Endodermal cell (in vitro differentiated cells): ENCODE data around the gene CHMP4B. TPM values are rescaled to one million over a fixed set of nuclear protein-coding genes. Genes with fewer than 3 reads are reported as not detected.

ENCODE experiments used
- DNase-seq: peaks from one replicate; pipeline ENCODE4 v3.0.0-alpha.2; 2017
- H3K27ac ChIP-seq: 2 replicates; pipeline ENCODE4 v1.5.1; 2013; ENCODE audit warnings: mild to moderate bottlenecking, low read depth, low read length, moderate library complexity
- H3K27me3 ChIP-seq: 2 replicates; pipeline ENCODE4 v1.6.1; 2013; ENCODE audit warnings: mild to moderate bottlenecking, low read length, moderate library complexity; ENCODE audit not compliant: insufficient read depth, control insufficient read depth, poor library complexity, severe bottlenecking
- H3K36me3 ChIP-seq: 2 replicates; pipeline ENCODE4 v1.7.0; 2013; ENCODE audit warnings: mild to moderate bottlenecking, low read length, moderate library complexity; ENCODE audit not compliant: control insufficient read depth, insufficient read depth
- H3K4me1 ChIP-seq: one replicate; pipeline ENCODE4 v1.7.0; 2013; ENCODE audit warnings: low read length; ENCODE audit not compliant: control insufficient read depth, insufficient read depth
- H3K4me3 ChIP-seq: 2 replicates; pipeline ENCODE4 v1.5.1; 2013; ENCODE audit warnings: mild to moderate bottlenecking, low read length, moderate library complexity
- H3K9ac ChIP-seq: 2 replicates; pipeline ENCODE4 v1.6.1; 2013; ENCODE audit warnings: mild to moderate bottlenecking, low read length, moderate library complexity; ENCODE audit not compliant: poor library complexity, severe bottlenecking; ENCODE audit errors: extremely low read depth
- H3K9me3 ChIP-seq: 2 replicates; pipeline ENCODE4 v1.6.1; 2013; ENCODE audit warnings: mild to moderate bottlenecking, low read length, moderate library complexity; ENCODE audit not compliant: control insufficient read depth
- H3K27ac Mint-ChIP-seq: 2 replicates; pipeline ENCODE4 v1.8.0; 2020; ENCODE audit warnings: mixed read lengths
- H3K27me3 Mint-ChIP-seq: 2 replicates; pipeline ENCODE4 v1.8.0; 2021; ENCODE audit warnings: mild to moderate bottlenecking, mixed read lengths; ENCODE audit not compliant: insufficient read depth
- H3K36me3 Mint-ChIP-seq: 2 replicates; pipeline ENCODE4 v1.8.0; 2020; ENCODE audit warnings: low read depth, mixed read lengths
- H3K4me1 Mint-ChIP-seq: 2 replicates; pipeline ENCODE4 v1.8.0; 2020; ENCODE audit warnings: mixed read lengths
- H3K4me3 Mint-ChIP-seq: 2 replicates; pipeline ENCODE4 v1.8.0; 2020; ENCODE audit warnings: mild to moderate bottlenecking, moderate library complexity, mixed read lengths
- H3K9me3 Mint-ChIP-seq: 2 replicates; pipeline ENCODE4 v1.8.0; 2020; ENCODE audit warnings: mild to moderate bottlenecking, mixed read lengths
- CTCF ChIP-seq: fragments of 200-600 bp; sonication (generic); conservative IDR thresholded peaks from 2 replicates; pipeline ENCODE4 v1.5.0; 2021; ENCODE audit warnings: antibody characterized with exemption, mild to moderate bottlenecking
- WGBS, 2 experiments: methylation state at CpG; one replicate each; pipeline versions ENCODE4 v1.1.5 to v1.1.7; 2013; ENCODE audit warnings: missing lambda C conversion rate in 2 of 2, mixed read lengths in 1 of 2; ENCODE audit not compliant: insufficient coverage in 1 of 2, insufficient read length in 1 of 2; 5-methylcytosine and 5-hydroxymethylcytosine counted together
- total RNA-seq, 2 donors: library from RNA; stranded (reverse); fragmentation: NEBNext Ultra II Directional in 1 of 2; extraction: Animal tissue kit (Norgen Biotek cat#: 25700) in 1 of 2; gene quantifications; 2 replicates in 1 of 2; 3 replicates in 1 of 2; pipeline ENCODE4 v1.2.1, GENCODE V29; 2021

Gene CHMP4B
- total RNA-seq, 2 donors from 2014 or later, result 81.5 to 116 TPM

- DNase-seq, result no peak
- 60 to 100% methylated on average over 1 to 2 of the region's 4 CpGs for WGBS, 2 experiments
- Mint-ChIP-seq H3K9me3 (no peaks in the 10 kb centered on the region), H3K27ac (no peak overlapping the region), H3K27me3 (no peaks in the 10 kb centered on the region), H3K36me3 (peaks cover 37% of the 10 kb centered on the region), H3K4me3 (no peak overlapping the region), H3K4me1 (no peaks in the 10 kb centered on the region)
- TF ChIP-seq CTCF, result no peak
- H3K27ac ChIP-seq, result no peak overlapping the region
- H3K4me1 ChIP-seq, result no peaks in the 10 kb centered on the region
- no peaks in the 10 kb centered on the region for H3K27me3 ChIP-seq
- H3K36me3 ChIP-seq, result peaks cover 19% of the 10 kb centered on the region
- H3K9me3 ChIP-seq, result no peaks in the 10 kb centered on the region
- no peak overlapping the region for H3K4me3 ChIP-seq
- no peak overlapping the region for H3K9ac ChIP-seq
Measured at GRCh38 chr20:33769043-33769442, 42.1 kb upstream of the CHMP4B start.

- 92 to 95% methylated on average over 9 to 10 of the region's 10 CpGs for WGBS, 2 experiments
- H3K27ac ChIP-seq, result no peak overlapping the region
- H3K36me3 ChIP-seq, result peaks cover 19% of the 10 kb centered on the region
- no peak overlapping the region for H3K9ac ChIP-seq
- no peak overlapping the region for H3K27ac Mint-ChIP-seq
- no peaks in the 10 kb centered on the region for H3K27me3 Mint-ChIP-seq
- no peaks in the 10 kb centered on the region for H3K27me3 ChIP-seq
- no peaks in the 10 kb centered on the region for H3K4me1 Mint-ChIP-seq
- no peaks in the 10 kb centered on the region for H3K4me1 ChIP-seq
- H3K9me3 Mint-ChIP-seq, result no peaks in the 10 kb centered on the region
- peaks cover 35% of the 10 kb centered on the region for H3K36me3 Mint-ChIP-seq
- no peaks in the 10 kb centered on the region for H3K9me3 ChIP-seq
- no peak overlapping the region for H3K4me3 ChIP-seq
- TF ChIP-seq CTCF, result no peak
- no peak overlapping the region for H3K4me3 Mint-ChIP-seq
- no peak for DNase-seq
Measured at GRCh38 chr20:33770005-33770404, 41.1 kb upstream of the CHMP4B start.

GRCh38 chr20:33771938-33772337 lies 39.2 kb upstream of the CHMP4B start:
- no peaks in the 10 kb centered on the region for H3K27me3 Mint-ChIP-seq

More at GRCh38 chr20:33771938-33772337, 39.2 kb upstream of the CHMP4B start:
- Histone ChIP-seq H3K9ac (no peak overlapping the region), H3K27ac (no peak overlapping the region), H3K4me1 (no peaks in the 10 kb centered on the region), H3K9me3 (no peaks in the 10 kb centered on the region), H3K4me3 (no peak overlapping the region), H3K27me3 (no peaks in the 10 kb centered on the region), H3K36me3 (peaks cover 15% of the 10 kb centered on the region)
- TF ChIP-seq CTCF, result no peak
- H3K36me3 Mint-ChIP-seq, result peaks cover 24% of the 10 kb centered on the region
- H3K27ac Mint-ChIP-seq, result no peak overlapping the region
- 99% methylated on average over 5 of the region's 5 CpGs; no CpG with 5 or more reads in 1 of the 2 experiments for WGBS, 2 experiments
- H3K4me3 Mint-ChIP-seq, result no peak overlapping the region
- DNase-seq, result no peak
- no peaks in the 10 kb centered on the region for H3K9me3 Mint-ChIP-seq
- H3K4me1 Mint-ChIP-seq, result no peaks in the 10 kb centered on the region
